NCI-H1105 (cell line): ENCODE data around the gene ZNF182.
"Not testable (repeated sequence)": the region's sequence is repeated elsewhere in the genome, so short reads cannot be mapped to it uniquely, and the experiment has no call there.

ENCODE experiments used
- DNase-seq: peaks from one replicate; lab custom pipeline; 2025; lab: John Stamatoyannopoulos, UW

Gene ZNF182

DNA sequence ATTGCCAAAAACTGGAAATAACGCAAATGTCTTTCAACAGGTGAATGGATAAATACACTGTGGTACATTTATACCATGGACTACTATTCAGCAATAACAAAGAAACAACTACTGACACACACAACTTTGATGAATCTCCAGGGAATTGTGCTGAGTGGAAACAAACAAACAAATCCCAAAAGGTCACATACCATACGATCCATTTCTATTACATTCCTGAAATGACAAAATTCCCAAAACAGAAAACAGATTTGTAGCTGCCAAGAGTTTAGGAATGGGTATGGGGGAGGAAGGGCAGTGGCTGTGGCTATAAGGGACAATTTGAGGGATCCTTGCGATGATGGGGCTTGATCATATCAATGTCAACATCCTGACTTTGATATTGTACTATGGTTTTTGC is 2.5 kb downstream of the ZNF182 start:
- DNase-seq = no peak

- no peak for DNase-seq
Measured at GRCh38 chrX:47992669-47993068, 11.1 kb downstream of the ZNF182 start.

- DNase-seq = no peak
Measured at GRCh38 chrX:47992095-47992380, 11.8 kb downstream of the ZNF182 start.

GRCh38 chrX:47991263-47992094 is 12.3 kb downstream of the ZNF182 start:
- no peak for DNase-seq

DNA sequence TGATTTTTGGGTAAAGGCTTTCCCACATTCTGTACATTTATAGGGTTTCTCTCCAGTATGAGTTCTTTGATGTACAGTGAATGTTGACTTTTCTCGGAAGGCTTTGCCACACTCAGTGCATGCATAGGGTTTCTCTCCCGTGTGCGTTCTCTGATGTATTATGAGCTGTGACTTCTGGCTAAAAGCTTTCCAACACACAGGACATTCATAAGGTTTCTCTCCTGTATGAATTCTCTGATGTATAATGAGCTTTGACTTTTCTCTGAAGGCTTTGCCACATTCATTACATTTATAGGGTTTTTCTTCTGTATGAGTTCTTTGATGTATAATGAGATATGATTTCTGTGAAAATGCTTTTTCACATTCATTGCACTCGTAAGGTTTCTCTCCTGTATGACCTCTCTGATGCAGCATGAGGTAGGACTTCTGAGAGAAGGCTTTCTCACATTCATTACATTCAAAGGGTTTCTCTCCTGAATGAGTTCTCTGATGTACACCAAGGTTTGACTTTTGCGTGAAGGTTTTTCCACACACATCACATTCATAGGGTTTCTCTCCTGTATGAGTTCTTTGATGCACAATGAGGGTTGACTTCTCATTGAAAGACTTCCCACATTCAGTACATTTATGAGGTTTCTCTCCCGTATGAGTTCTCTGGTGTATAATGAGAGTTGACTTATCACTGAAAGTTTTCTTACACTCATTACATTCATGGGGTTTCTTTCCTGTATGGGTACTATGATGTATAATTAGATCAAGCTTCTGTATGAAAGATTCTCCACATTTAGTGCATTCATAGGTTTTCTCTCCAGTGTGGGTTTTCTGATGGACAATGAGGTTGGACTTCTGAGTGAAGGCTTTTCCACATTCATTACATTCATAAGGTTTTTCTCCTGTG is 27.3 kb downstream of the ZNF182 start:
- DNase-seq = no peak

DNA sequence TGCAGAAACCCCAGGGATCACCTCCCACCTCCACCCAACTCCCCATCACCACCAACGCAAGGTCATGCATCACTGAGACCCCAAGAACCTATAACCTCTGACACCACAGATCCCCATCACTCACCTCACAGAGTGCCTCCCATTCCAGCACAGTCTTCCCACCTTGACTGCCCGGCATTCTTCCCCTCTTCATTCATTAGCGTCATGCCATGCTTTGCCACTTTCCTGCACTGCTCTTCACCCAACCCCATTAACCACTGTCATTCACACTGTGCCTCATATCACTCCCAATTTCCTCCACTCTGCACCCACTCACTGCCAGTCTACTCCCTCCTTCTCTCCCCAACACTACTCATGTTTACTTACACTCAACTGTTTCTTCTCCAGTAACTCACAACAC is 30.6 kb downstream of the ZNF182 start:
- DNase-seq = no peak

DNA sequence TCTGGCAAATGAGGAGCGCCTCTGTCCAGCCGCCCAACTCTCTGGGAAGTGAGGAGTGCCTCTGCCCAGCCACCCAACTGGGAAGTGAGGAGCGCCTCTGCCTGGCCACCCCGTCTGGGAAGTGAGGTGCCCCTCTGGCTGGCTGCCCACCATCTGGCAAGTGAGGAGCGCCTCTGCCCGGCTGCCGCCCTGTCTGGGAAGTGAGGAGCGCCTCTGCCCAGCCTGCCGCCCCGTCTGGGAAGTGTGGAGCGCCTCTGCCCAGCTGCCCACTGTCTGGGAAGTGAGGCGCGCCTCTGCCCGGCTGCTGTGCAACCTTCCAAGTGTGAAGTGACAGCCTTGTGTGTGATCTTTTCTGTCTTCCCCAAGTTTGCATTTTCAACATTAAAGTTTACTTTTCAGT is 38.3 kb downstream of the ZNF182 start:
- not testable (repeated sequence) for DNase-seq

GRCh38 chrX:47961830-47962229 is 42.0 kb downstream of the ZNF182 start:
- DNase-seq = not testable (repeated sequence)

GRCh38 chrX:47960406-47960805 is 43.4 kb downstream of the ZNF182 start:
- DNase-seq = no peak

DNA sequence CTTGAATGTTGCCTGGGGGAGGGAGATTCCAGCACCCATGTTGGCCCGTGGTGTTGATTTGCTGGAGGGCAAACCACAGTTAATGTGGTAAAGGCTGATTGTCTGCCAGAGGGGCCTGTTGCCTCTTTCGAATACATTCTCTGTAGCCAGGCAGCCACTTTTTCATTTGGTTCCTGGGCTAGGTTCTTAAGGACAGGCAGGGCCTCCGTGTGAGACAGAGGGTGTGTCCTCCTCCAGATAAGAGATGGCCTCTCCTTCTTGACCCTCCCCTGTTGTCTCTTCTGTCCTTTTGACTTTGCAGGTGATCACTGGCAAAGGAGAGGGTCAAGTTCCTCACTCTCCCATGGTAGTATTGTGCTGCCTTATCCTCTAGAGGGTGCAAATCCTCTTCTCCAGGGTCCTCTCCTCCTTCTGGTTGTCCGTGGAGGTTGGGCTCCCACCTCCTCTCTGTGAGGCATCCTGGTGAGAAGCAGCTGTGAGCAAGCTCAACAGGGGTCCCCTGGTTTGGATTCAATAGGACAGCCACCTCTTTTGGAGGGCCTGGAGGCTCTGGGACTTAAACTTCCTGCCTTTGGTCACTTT is 44.9 kb downstream of the ZNF182 start:
- DNase-seq = no peak

DNA sequence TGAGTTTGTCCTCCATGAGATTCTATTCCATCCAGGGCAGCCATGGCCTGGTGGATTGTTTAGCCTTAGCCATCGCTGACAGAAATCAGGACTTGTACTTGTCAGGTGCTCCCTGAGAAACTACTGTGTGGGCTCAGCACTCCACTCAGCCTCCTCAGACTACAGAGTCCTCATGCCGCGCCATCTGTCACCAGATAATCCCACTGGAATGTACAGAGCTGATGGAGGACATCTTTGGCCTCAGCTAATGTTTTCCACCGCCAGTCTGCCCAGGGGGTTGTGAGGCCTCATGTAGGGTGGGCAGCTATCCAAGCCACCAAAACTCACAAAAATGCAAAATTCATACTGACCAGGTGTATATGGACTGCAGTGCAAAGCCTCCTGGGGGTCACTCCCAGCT is 45.6 kb downstream of the ZNF182 start:
- DNase-seq = not testable (repeated sequence)

GRCh38 chrX:47956016-47956415 is 47.8 kb downstream of the ZNF182 start:
- no peak for DNase-seq

DNA sequence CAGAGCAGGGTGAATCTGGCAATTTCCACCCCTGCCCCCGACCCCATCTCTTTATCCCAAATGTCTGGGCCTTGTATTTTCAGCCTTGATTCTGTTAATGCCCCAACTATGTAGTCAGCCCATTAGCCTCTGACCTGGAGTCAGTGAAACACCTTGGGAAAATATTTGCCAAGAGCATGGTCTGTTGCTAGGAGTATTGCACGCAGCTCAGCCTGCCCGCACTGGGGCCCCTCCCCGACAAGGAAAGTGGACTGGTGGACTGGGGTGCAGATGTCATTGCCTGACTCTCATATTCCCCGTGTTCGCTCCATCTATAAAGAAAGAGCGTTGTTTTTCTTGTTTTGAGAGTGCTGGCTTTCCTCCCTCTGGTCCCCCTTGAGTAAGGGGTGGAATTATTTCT is 48.5 kb downstream of the ZNF182 start:
- not testable (repeated sequence) for DNase-seq

- DNase-seq = no peak
Measured at GRCh38 chrX:47941423-47941822, 62.4 kb downstream of the ZNF182 start.

GRCh38 chrX:47940448-47940847 is 63.3 kb downstream of the ZNF182 start:
- DNase-seq = no peak

- no peak for DNase-seq
Measured at GRCh38 chrX:47936940-47937317, 66.9 kb downstream of the ZNF182 start.

DNA sequence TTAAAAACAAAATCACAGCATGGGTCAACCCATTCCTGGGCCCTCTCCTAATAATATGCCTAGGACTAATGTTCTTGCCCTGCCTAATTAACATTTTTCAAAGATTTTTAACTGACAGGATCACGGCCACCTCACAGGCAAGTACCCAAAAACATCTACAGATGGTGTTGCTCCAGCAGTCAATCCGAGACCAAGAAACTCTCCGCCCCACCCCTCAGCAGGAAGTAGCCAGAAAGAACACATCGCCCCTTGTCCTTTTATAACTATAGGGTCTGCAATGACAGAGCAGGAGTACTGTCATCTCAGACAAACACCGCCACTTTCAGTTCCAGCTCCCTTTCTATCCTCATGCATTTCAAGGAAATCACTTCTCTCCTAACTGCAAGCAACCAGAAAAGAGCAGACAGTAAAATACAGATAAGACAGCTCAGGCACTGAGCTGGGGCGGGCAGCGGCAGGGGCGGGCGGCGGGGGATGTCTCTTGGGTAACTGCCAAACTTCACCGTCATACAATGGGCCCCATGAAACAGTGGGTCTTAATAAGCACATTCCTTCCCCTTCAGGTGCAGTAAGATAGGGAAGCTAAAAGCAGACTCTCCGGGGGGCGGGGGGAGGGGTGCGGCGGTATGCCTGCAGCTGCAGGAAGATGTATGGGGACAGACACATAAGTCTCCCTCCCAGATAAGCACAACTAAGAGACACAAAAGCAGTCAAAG is 67.4 kb downstream of the ZNF182 start:
- DNase-seq = peak; percentile 23

DNA sequence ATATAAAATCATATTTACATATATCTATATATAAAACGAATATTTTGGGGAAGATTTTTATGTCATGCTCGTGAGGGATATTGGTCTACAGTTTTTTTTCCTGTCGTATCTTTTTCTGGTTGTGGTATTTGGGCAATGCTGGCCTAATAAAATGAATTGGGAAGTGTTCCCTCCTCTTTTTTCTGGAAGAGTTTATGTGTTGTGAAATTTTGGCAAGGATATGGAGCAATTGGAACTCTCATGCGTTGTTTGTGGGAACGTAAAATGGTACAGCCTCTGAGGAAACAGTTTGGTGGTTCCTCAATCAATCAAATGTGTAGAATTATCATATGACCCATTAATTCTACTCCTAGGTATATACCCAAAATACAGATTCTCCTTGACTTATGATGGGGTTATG is 69.8 kb downstream of the ZNF182 start:
- DNase-seq = no peak

DNA sequence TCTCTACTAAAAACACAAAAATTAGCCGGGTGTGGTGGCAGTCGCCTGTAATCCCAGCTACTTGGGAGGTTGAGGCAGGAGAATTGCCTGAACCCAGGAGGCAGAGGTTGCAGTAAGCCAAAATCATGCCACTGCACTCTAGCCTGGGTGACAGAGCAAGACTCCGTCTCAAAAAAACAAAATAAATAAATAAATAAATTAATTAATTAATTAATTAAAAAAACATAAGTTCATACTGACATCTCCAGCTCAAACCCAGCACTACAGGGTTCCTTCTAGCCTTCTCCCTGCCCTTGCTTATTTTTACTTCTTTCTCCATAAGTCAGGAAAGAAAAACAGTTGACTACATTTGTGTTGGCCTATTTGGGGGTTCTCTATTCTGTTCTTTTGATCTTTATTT is 71.8 kb downstream of the ZNF182 start:
- not testable (repeated sequence) for DNase-seq

DNA sequence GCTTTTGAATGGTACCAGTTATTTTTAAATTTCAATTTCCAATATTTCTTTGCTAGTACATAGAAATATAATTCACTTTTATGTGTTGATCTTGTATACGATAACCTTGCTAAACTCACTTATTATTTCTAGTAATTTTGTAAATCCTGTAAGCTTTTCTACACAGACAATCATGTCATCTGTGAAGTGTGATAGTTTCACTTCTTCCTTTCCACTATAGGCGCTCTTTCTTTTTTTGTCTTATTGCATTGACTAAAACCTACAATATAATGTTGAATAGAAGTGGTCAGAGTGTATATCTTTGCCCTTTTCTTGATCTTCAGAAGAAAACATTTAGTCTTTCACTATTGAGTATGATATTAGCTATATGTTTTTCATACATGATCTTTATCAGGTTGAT is 76.6 kb downstream of the ZNF182 start:
- no peak for DNase-seq
